K562 (cell line): ENCODE results near the gene SUPT3H. TPM values are rescaled to one million over a fixed set of nuclear protein-coding genes. Genes with fewer than 3 reads are reported as not detected.

ENCODE experiments used
- ATAC-seq: fragments of 200-7000 bp; cut with Tn5 transposase; 3 replicates; pipeline ENCODE4 v1.9.1; 2020; ENCODE audit warnings: moderate library complexity
- BruUV-seq: library from RNA; stranded (reverse); fragments of 400-500 nt; replicated peaks from 2 replicates; lab custom pipeline; 2021; lab: Mats Ljungman, UMichigan
- CTCF ChIA-PET: fragments of 300-600 bp; formaldehyde crosslinking; extraction: SDS; loops from one replicate; lab custom pipeline; 2021; ENCODE audit warnings: low intra/inter-chr PET ratio; lab: Yijun Ruan, JAX
- POLR2A ChIA-PET: fragments of 300-600, 350-650 bp; sonication (Branson Sonifier 250); formaldehyde crosslinking; extraction: SDS; loops from one replicate; lab custom pipeline; 2021; ENCODE audit warnings: antibody characterized with exemption, inconsistent platforms; lab: Yijun Ruan, JAX
- DNase-seq, 4 experiments: peaks; one replicate each; pipeline versions ENCODE4 v3.0.0 to v3.0.0-alpha.2; 2011 to 2018; ENCODE audit warnings: low spot score in 3 of 4, mixed read lengths in 3 of 4; ENCODE audit errors: extremely low read depth in 1 of 4
- FAIRE-seq: peaks from 2 replicates; lab custom pipeline; 2011; peaks lifted over from hg19 to GRCh38; lab: Jason Lieb, UNC
- H2AFZ ChIP-seq: 2 replicates; pipeline ENCODE4 v1.6.0; 2011; ENCODE audit warnings: low read depth, low read length, control low read depth, inconsistent platforms
- H3K27ac ChIP-seq: fragments of 200-600 bp; 3 replicates; pipeline ENCODE4 v1.8.0; 2011; ENCODE audit warnings: low read depth, mild to moderate bottlenecking, control low read depth, inconsistent platforms, low read length, moderate library complexity, mixed read lengths; ENCODE audit errors: extremely low read depth
- H3K27me3 ChIP-seq, 2 experiments: fragments of 300-600 bp in 1 of 2; 2 replicates in 1 of 2; 3 replicates in 1 of 2; pipeline versions ENCODE4 v1.6.0 to v1.8.0; 2011; ENCODE audit warnings: inconsistent platforms in 2 of 2, low read length in 2 of 2, mild to moderate bottlenecking in 1 of 2, mixed read lengths in 1 of 2, moderate library complexity in 1 of 2; ENCODE audit not compliant: control insufficient read depth in 2 of 2, insufficient read depth in 2 of 2
- H3K36me3 ChIP-seq: fragments of 300-600 bp; 3 replicates; pipeline ENCODE4 v1.8.0; 2011; ENCODE audit warnings: mild to moderate bottlenecking, low read length, inconsistent platforms; ENCODE audit not compliant: control insufficient read depth, insufficient read depth
- H3K4me1 ChIP-seq, 2 experiments: fragments of 200-600 bp in 1 of 2; replicated peaks in 1 of 2; 2 replicates in 1 of 2; 3 replicates in 1 of 2; pipeline versions ENCODE4 v1.5.1 to v1.8.0; 2011; ENCODE audit warnings: inconsistent platforms in 2 of 2, low read length in 2 of 2, mild to moderate bottlenecking in 1 of 2, mixed read lengths in 1 of 2, moderate library complexity in 1 of 2; ENCODE audit not compliant: control insufficient read depth in 2 of 2, insufficient read depth in 2 of 2
- H3K4me2 ChIP-seq: 2 replicates; pipeline ENCODE4 v1.6.1; 2011; ENCODE audit warnings: low read length, control low read depth, inconsistent platforms, mixed read lengths; ENCODE audit not compliant: insufficient read depth
- H3K4me3 ChIP-seq: fragments of 200-600 bp; sonication (generic), shearing (Covaris generic); 2 replicates; pipeline ENCODE4 v1.5.1; 2016; ENCODE audit warnings: control low read depth, inconsistent platforms
- H3K79me2 ChIP-seq: fragments of 200-600 bp; 3 replicates; pipeline ENCODE4 v1.8.0; 2011; ENCODE audit warnings: low read length, inconsistent platforms; ENCODE audit not compliant: control insufficient read depth, insufficient read depth
- H3K9ac ChIP-seq, 2 experiments: 2 replicates each; pipeline versions ENCODE4 v1.6.0 to v1.6.1; 2011; ENCODE audit warnings: low read depth in 2 of 2, low read length in 2 of 2, control low read depth in 1 of 2, inconsistent platforms in 1 of 2, mild to moderate bottlenecking in 1 of 2, mixed read lengths in 1 of 2; ENCODE audit not compliant: insufficient read depth in 1 of 2
- H3K9me1 ChIP-seq: one replicate; pipeline ENCODE4 v1.6.0; 2011; ENCODE audit warnings: inconsistent platforms, mild to moderate bottlenecking, low read length, moderate library complexity; ENCODE audit not compliant: control insufficient read depth, insufficient read depth
- H3K9me3 ChIP-seq: replicated peaks from 2 replicates; pipeline ENCODE4 v1.5.1; 2011; ENCODE audit warnings: low read depth, low read length, inconsistent platforms; ENCODE audit not compliant: control insufficient read depth, insufficient read depth
- H4K20me1 ChIP-seq: replicated peaks from 2 replicates; pipeline ENCODE4 v1.6.1; 2011; ENCODE audit warnings: low read length, inconsistent platforms, mixed read lengths; ENCODE audit not compliant: control insufficient read depth, insufficient read depth
- C11orf30 ChIP-seq: fragments of 450-650 bp; IDR thresholded peaks from 2 replicates; pipeline ENCODE4 v1.6.1; 2016; ENCODE audit warnings: low read depth, mild to moderate bottlenecking
- CBX1 ChIP-seq: sonication (generic); IDR thresholded peaks from 2 replicates; pipeline ENCODE4 v1.6.1; 2016; ENCODE audit warnings: antibody characterized with exemption, low read depth, mild to moderate bottlenecking
- ESRRB ChIP-seq: fragments of 250-450 bp; sonication (Bioruptor Pico); IDR thresholded peaks from 2 replicates; pipeline ENCODE4 v1.5.0; 2020; ENCODE audit warnings: mild to moderate bottlenecking, moderate library complexity, borderline replicate concordance
- GABPB2 ChIP-seq: fragments of 250-450 bp; sonication (Bioruptor Pico); conservative IDR thresholded peaks from 2 replicates; pipeline ENCODE4 v1.5.1; 2021; ENCODE audit warnings: mild to moderate bottlenecking
- GTF2F1 ChIP-seq: IDR thresholded peaks from 2 replicates; pipeline ENCODE4 v1.6.1; 2011; ENCODE audit warnings: low read depth, low read length, improper control_type of control experiment
- HOMEZ ChIP-seq: fragments of 250-450 bp; sonication (Bioruptor Pico); IDR thresholded peaks from 2 replicates; pipeline ENCODE4 v1.4.0; 2020; ENCODE audit warnings: mild to moderate bottlenecking, moderate library complexity
- ILK ChIP-seq: fragments of 450-650 bp; IDR thresholded peaks from 2 replicates; pipeline ENCODE4 v1.6.1; 2016; ENCODE audit warnings: missing genetic modification characterization, low read depth, mild to moderate bottlenecking, missing compliant biosample characterization, moderate library complexity, borderline replicate concordance
- MAFF ChIP-seq: IDR thresholded peaks from 2 replicates; pipeline ENCODE4 v1.6.1; 2012; ENCODE audit warnings: low read length, improper control_type of control experiment
- MAFG ChIP-seq: fragments of 450-650 bp; conservative IDR thresholded peaks from 2 replicates; pipeline ENCODE4 v1.6.1; 2016; ENCODE audit warnings: missing genetic modification characterization, missing compliant biosample characterization
- NFIX ChIP-seq: fragments of 250-450 bp; sonication (Bioruptor Pico); IDR thresholded peaks from 2 replicates; pipeline ENCODE4 v1.4.0; 2020; ENCODE audit warnings: low read depth, mild to moderate bottlenecking, moderate library complexity
- PRMT5 ChIP-seq: sonication (generic); formaldehyde crosslinking; IDR thresholded peaks from 2 replicates; pipeline ENCODE4 v1.5.0; 2020; ENCODE audit warnings: missing genetic modification reagents
- PRPF4 ChIP-seq: fragments of 200-400 bp; formaldehyde crosslinking; IDR thresholded peaks from one replicate; pipeline ENCODE4 v1.6.1; 2017; ENCODE audit warnings: low read length, low read depth, mild to moderate bottlenecking; ENCODE audit not compliant: insufficient read depth, poor library complexity, severe bottlenecking
- TBL1XR1 ChIP-seq, 2 experiments: IDR thresholded peaks; 2 replicates each; pipeline ENCODE4 v1.6.1; 2012; ENCODE audit warnings: improper control_type of control experiment in 2 of 2, low read length in 2 of 2, mild to moderate bottlenecking in 1 of 2
- TEAD2 ChIP-seq: fragments of 450-650 bp; IDR thresholded peaks from 2 replicates; pipeline ENCODE4 v1.6.1; 2016; ENCODE audit warnings: missing genetic modification characterization, control low read depth, missing compliant biosample characterization
- TGIF2 ChIP-seq: sonication (generic); formaldehyde crosslinking; IDR thresholded peaks from 2 replicates; pipeline ENCODE4 v1.8.1; 2022; ENCODE audit warnings: mild to moderate bottlenecking, missing genetic modification reagents, moderate library complexity
- ZFPM2 ChIP-seq: fragments of 250-450 bp; sonication (Bioruptor Pico); IDR thresholded peaks from 2 replicates; pipeline ENCODE4 v1.5.1; 2022; ENCODE audit warnings: mild to moderate bottlenecking
- ZNF3 ChIP-seq: fragments of 250-450 bp; sonication (Bioruptor Pico); IDR thresholded peaks from 2 replicates; pipeline ENCODE4 v1.5.0; 2021; ENCODE audit warnings: mild to moderate bottlenecking, moderate library complexity
- ZNF316 ChIP-seq: fragments of 450-650 bp; IDR thresholded peaks from 2 replicates; pipeline ENCODE4 v1.6.1; 2016
- ZNF561 ChIP-seq: fragments of 450-650 bp; formaldehyde crosslinking; conservative IDR thresholded peaks from 2 replicates; pipeline ENCODE4 v1.4.0; 2020; ENCODE audit warnings: mild to moderate bottlenecking, moderate library complexity
- ZNF584 ChIP-seq: fragments of 200-800 bp; sonication (Bioruptor generic); IDR thresholded peaks from 2 replicates; pipeline ENCODE4 v1.6.1; 2016; ENCODE audit warnings: low read depth, mild to moderate bottlenecking, missing genetic modification characterization, missing compliant biosample characterization
- WGBS: fragments of 100-300 bp; shearing (Covaris generic); methylation state at CpG from one replicate; pipeline ENCODE4 v1.1.6; 2016; ENCODE audit warnings: low coverage, mixed read lengths; ENCODE audit not compliant: insufficient coverage; ENCODE audit errors: missing lambda C conversion rate; 5-methylcytosine and 5-hydroxymethylcytosine counted together
- in situ Hi-C: fragments of 300-500 bp; cut with MboI; formaldehyde crosslinking; loops from 4 replicates; pipeline ENCODE4 v1.15.0; 2018; ENCODE audit warnings: inconsistent platforms, mixed read lengths
- intact Hi-C: fragments of 100-400 bp; cut with micrococcal nuclease; formaldehyde crosslinking; loops from 2 replicates; pipeline ENCODE4 v1.14.2; 2022
- polyA plus RNA-seq, 8 experiments: library from polyadenylated mRNA; depleted of rRNA in 4 of 8; stranded (reverse) in 5 of 8; unstranded in 3 of 8; fragments of >200 nt; fragmentation: Nextera tagmentation in 2 of 8; fragmentation: Illumina TruSeq in 1 of 8; extraction: Ambion mirVana in 2 of 8; extraction: Trizol in 1 of 8; gene quantifications; 2 replicates each; pipeline versions ENCODE4 v1.2.1 to v1.2.3, GENCODE V29; 2011 to 2014; ENCODE audit warnings: inconsistent platforms in 1 of 8, missing spikeins in 1 of 8
- total RNA-seq, 7 experiments: library from RNA; depleted of rRNA in 6 of 7; stranded (reverse); fragments of >200 nt in 6 of 7; fragmentation: Illumina TruSeq in 2 of 7; extraction: Trizol in 2 of 7; gene quantifications; 2 replicates each; pipeline versions ENCODE4 v1.2.1 to v1.2.3, GENCODE V29; 2011 to 2021; ENCODE audit warnings: low replicate concordance in 1 of 7
- TF ChIP-seq, protein P1 (sequence below): sonication (generic); formaldehyde crosslinking; IDR thresholded peaks from 2 replicates; pipeline ENCODE4 v1.8.0; 2023; ENCODE audit warnings: mild to moderate bottlenecking, missing genetic modification reagents
- TF ChIP-seq, protein P2 (sequence below): sonication (generic); formaldehyde crosslinking; IDR thresholded peaks from 2 replicates; pipeline ENCODE4 v1.8.0; 2022; ENCODE audit warnings: missing genetic modification reagents, mild to moderate bottlenecking, borderline replicate concordance

Gene SUPT3H
- total and polyA plus RNA-seq, 9 of the 15 experiments (the other 6 are each of a cell fraction or from before 2014, with no cell fraction given): 7.2 to 16.3 (median 11.9) TPM

DNA sequence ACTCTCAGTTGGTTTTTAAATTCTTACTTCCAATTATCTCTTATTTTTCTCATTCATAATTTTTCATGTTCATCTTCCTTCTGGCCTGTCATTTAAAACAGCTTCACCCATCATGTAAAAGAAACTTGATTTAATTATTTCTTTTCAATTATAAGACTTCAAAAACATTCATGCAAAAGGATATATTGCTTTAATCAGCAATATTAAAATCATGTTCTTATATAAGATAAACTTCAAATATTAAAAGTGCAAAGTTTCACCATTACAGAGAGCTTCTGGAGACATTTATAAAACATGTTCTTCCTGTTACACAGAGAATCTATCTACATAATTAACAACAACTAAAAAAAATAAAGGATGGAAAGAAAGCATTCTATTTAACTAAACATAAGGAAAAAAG lies 446.3 kb downstream of the SUPT3H start (continued):
- no peak for TF ChIP-seq ZNF561 (CRISPR knock-in tag)
- TF ChIP-seq CBX1: no peak
- no peak for TF ChIP-seq NFIX (CRISPR knock-in tag)
- no peak for TF ChIP-seq ILK
- TF ChIP-seq MAFG: no peak
- peak; percentile 86 for TF ChIP-seq ZNF316
- TF ChIP-seq PRPF4: no peak
- TF ChIP-seq, protein P1, sequence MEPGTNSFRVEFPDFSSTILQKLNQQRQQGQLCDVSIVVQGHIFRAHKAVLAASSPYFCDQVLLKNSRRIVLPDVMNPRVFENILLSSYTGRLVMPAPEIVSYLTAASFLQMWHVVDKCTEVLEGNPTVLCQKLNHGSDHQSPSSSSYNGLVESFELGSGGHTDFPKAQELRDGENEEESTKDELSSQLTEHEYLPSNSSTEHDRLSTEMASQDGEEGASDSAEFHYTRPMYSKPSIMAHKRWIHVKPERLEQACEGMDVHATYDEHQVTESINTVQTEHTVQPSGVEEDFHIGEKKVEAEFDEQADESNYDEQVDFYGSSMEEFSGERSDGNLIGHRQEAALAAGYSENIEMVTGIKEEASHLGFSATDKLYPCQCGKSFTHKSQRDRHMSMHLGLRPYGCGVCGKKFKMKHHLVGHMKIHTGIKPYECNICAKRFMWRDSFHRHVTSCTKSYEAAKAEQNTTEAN (CRISPR knock-in tag): no peak
- TF ChIP-seq C11orf30: peak; percentile 53
- TF ChIP-seq PRMT5 (CRISPR knock-in tag): no peak
- TF ChIP-seq TGIF2 (CRISPR knock-in tag): no peak
- no peak for TF ChIP-seq GABPB2 (CRISPR knock-in tag)
- peak; percentile 25; the same call in 1 of the 2 replicates for TF ChIP-seq MAFF

- Histone ChIP-seq H3K9ac (no peak overlapping the region), H3K9me1 (no peaks in the 10 kb centered on the region), H3K27me3 (no peaks in the 10 kb centered on the region), H3K4me3 (no peak overlapping the region), H3K36me3 (no peaks in the 10 kb centered on the region), H3K9me3 (0 out of 2 replicates have a peak, but pooled peaks cover 2% of the 10 kb centered on the region), H4K20me1 (no peaks in the 10 kb centered on the region), H3K4me1 (peaks cover 0 to 6% of the 10 kb centered on the region in 2 experiments; a peak in 3 of 5 replicates), H3K27ac (no peak overlapping the region), H3K79me2 (no peaks in the 10 kb centered on the region), H3K4me2 (no peak overlapping the region), H2AFZ (no peak overlapping the region)
- ChIA-PET CTCF (no interaction called here), POLR2A (no interaction called here)
- 56% methylated on average over 2 of the region's 2 CpGs for WGBS
- ATAC-seq (no peak), FAIRE-seq (no peak), DNase-seq (no peak)
- BruUV-seq: no TSS peak
- in situ Hi-C loops (no loop called here), intact Hi-C loops (no loop called here)
- TF ChIP-seq TEAD2 (tag) (no peak), TBL1XR1 (IDR thresholded peaks at IDR 0.05; ENCODE audit: low read length in 2 of 2) (no peak), ZNF584 (CRISPR knock-in tag) (no peak), HOMEZ (CRISPR knock-in tag) (no peak), ZFPM2 (CRISPR knock-in tag) (no peak), ZNF3 (CRISPR knock-in tag) (no peak), ESRRB (CRISPR knock-in tag) (no peak), GTF2F1 (no peak)
- TF ChIP-seq, protein P2, sequence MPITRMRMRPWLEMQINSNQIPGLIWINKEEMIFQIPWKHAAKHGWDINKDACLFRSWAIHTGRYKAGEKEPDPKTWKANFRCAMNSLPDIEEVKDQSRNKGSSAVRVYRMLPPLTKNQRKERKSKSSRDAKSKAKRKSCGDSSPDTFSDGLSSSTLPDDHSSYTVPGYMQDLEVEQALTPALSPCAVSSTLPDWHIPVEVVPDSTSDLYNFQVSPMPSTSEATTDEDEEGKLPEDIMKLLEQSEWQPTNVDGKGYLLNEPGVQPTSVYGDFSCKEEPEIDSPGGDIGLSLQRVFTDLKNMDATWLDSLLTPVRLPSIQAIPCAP (CRISPR knock-in tag): no peak
These were observed 451.2 kb downstream of the SUPT3H start for GRCh38 chr6:44926556-44926955.
